Measurements from ENCODE around the gene CHAF1B.

CHAF1B gene

DNA sequence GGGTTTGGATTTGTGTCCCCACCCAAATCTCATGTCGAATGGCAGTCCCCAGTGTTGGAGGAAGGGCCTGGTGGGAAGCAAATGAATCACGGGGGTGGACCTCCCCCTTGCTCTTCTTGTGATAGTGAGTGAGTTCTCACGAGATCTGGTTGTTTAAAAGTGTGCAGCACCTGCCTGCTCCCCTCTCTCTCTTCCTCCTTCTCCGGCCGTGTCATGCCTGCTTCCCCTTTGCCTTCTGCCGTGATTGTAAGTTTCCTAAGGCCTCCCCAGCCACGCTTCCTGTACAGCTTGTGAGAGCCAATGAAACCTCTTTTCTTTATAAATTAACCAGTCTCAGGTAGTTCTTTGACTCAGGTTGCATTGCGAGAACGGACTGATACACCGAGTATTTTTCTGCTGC is 78.8 kb downstream of the CHAF1B start:
- no peak for DNase-seq (ENCODE audit: low spot score)

- no peak for DNase-seq (ENCODE audit: low spot score)
Observed at GRCh38 chr21:36464590-36464989, 79.4 kb downstream of the CHAF1B start.

- DNase-seq (ENCODE audit: low spot score) = no peak
Observed at GRCh38 chr21:36465478-36465877, 80.3 kb downstream of the CHAF1B start.

GRCh38 chr21:36466061-36466511 is 80.9 kb downstream of the CHAF1B start:
- DNase-seq (ENCODE audit: low spot score) = no peak
